Measurements from ENCODE around the gene EXOC4.

Gene EXOC4

DNA sequence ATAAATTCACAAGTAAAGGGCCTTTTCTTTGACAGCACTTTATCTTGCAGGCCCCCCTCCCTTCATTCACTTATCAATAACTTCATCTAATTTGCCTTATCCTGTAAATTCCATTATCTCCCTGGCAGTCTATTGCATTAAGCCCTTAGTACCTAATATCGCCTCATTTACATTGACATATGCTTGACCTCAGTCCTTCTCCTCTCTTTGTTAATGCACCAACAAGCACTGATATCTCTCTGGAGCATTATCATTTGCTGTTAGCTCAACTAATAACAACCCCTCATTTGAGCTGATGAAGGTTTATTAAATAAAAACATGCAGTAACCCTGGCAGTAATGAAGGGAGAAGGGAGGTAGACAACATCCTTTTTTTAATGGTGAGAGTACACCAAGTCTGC, 46.8 kb downstream of the EXOC4 start:
- H3K4me1 ChIP-seq (ENCODE audit: insufficient read depth, low read length, severe bottlenecking), result no peaks in the 10 kb centered on the region
- peaks cover 7% of the 10 kb centered on the region; the same call in 1 of the 2 replicates for H3K36me3 ChIP-seq (ENCODE audit: insufficient read depth, low read length)
- H3K9ac ChIP-seq (ENCODE audit: low read length), result no peak overlapping the region
- no peaks in the 10 kb centered on the region for H3F3A ChIP-seq (ENCODE audit: insufficient read depth, low read length)
- no peaks in the 10 kb centered on the region for H3K9me2 ChIP-seq (ENCODE audit: low read depth, low read length)
- H3K27me3 ChIP-seq (ENCODE audit: insufficient read depth, low read length), result no peaks in the 10 kb centered on the region
- no peaks in the 10 kb centered on the region for H4K20me1 ChIP-seq (ENCODE audit: insufficient read depth, low read length)
- H3K27ac ChIP-seq (ENCODE audit: low read depth, low read length, poor library complexity, severe bottlenecking), result no peak overlapping the region
- H3K79me2 ChIP-seq (ENCODE audit: insufficient read depth, low read length), result no peaks in the 10 kb centered on the region
- H3K9me3 ChIP-seq (ENCODE audit: low read length), result no peaks in the 10 kb centered on the region
- no peak overlapping the region for H3K4me2 ChIP-seq (ENCODE audit: low read length)
- H3K4me3 ChIP-seq (ENCODE audit: low read depth, low read length, poor library complexity, severe bottlenecking), result no peak overlapping the region
- no peak overlapping the region for H2AFZ ChIP-seq (ENCODE audit: low read length)
- TF ChIP-seq, protein P1, sequence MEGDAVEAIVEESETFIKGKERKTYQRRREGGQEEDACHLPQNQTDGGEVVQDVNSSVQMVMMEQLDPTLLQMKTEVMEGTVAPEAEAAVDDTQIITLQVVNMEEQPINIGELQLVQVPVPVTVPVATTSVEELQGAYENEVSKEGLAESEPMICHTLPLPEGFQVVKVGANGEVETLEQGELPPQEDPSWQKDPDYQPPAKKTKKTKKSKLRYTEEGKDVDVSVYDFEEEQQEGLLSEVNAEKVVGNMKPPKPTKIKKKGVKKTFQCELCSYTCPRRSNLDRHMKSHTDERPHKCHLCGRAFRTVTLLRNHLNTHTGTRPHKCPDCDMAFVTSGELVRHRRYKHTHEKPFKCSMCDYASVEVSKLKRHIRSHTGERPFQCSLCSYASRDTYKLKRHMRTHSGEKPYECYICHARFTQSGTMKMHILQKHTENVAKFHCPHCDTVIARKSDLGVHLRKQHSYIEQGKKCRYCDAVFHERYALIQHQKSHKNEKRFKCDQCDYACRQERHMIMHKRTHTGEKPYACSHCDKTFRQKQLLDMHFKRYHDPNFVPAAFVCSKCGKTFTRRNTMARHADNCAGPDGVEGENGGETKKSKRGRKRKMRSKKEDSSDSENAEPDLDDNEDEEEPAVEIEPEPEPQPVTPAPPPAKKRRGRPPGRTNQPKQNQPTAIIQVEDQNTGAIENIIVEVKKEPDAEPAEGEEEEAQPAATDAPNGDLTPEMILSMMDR (IDR thresholded peaks at IDR 0.05; ENCODE audit: low read length), result no peak

DNA sequence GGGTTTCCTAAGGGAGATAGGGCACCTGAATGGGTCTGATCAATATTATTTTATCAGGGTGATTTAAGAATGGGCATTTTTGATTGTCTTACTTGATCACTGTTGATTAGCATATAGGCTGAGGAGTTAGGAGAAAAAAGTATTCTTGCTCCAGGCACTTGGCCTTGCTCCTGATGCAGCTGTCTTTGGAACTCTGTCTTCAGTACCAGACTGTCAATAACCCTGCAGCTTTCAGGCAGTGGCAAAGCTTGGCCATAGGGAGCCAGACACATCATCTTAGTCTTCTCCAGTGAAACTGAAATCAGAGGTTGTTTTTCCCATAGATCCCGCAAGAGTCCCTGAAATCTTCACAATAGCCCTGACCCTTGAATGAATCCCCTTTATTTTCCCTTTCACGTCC, 47.2 kb downstream of the EXOC4 start:
- no peaks in the 10 kb centered on the region for H3K4me1 ChIP-seq (ENCODE audit: insufficient read depth, low read length, severe bottlenecking)
- H2AFZ ChIP-seq (ENCODE audit: low read length), result no peak overlapping the region
- H3K9me3 ChIP-seq (ENCODE audit: low read length), result no peaks in the 10 kb centered on the region
- H3K9me2 ChIP-seq (ENCODE audit: low read depth, low read length), result no peaks in the 10 kb centered on the region
- H3K27ac ChIP-seq (ENCODE audit: low read depth, low read length, poor library complexity, severe bottlenecking), result no peak overlapping the region
- no peak overlapping the region for H3K9ac ChIP-seq (ENCODE audit: low read length)
- no peak for TF ChIP-seq EZH2 (IDR thresholded peaks at IDR 0.05; ENCODE audit: borderline replicate concordance, low read length)
- TF ChIP-seq, protein P1 (IDR thresholded peaks at IDR 0.05; ENCODE audit: low read length), result no peak
- H3K36me3 ChIP-seq (ENCODE audit: insufficient read depth, low read length), result peaks cover 9% of the 10 kb centered on the region; the same call in 1 of the 2 replicates
- H3K4me3 ChIP-seq (ENCODE audit: low read depth, low read length, poor library complexity, severe bottlenecking), result no peak overlapping the region
- no peaks in the 10 kb centered on the region for H3K27me3 ChIP-seq (ENCODE audit: insufficient read depth, low read length)
- H3K79me2 ChIP-seq (ENCODE audit: insufficient read depth, low read length), result no peaks in the 10 kb centered on the region
- no peaks in the 10 kb centered on the region for H3F3A ChIP-seq (ENCODE audit: insufficient read depth, low read length)
- no peak overlapping the region for H3K4me2 ChIP-seq (ENCODE audit: low read length)
- H4K20me1 ChIP-seq (ENCODE audit: insufficient read depth, low read length), result no peaks in the 10 kb centered on the region

DNA sequence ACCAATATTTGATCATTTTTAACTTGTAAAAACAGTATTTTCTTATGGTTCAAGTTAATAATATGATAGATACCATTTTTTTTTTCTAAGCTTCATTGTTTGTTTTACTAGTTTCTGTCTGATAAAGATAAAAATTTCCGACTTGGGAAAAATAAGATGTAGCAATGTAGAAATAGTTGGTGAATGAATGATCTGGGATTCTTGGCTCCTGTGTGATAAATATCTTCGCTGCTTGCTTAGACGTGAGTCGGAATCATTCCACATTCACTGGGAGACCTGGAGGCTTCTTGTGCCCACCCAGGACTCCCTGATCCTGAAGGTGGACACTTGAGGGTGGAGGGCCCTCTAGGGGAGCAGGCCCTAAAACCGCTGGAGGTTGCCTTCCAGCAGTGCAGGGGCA, 47.9 kb downstream of the EXOC4 start:
- Histone ChIP-seq H3K79me2 (ENCODE audit: insufficient read depth, low read length) (no peaks in the 10 kb centered on the region), H3K9me3 (ENCODE audit: low read length) (no peaks in the 10 kb centered on the region), H3F3A (ENCODE audit: insufficient read depth, low read length) (no peaks in the 10 kb centered on the region), H3K9ac (ENCODE audit: low read length) (no peak overlapping the region), H2AFZ (ENCODE audit: low read length) (no peak overlapping the region), H3K4me2 (ENCODE audit: low read length) (no peak overlapping the region), H3K27me3 (ENCODE audit: insufficient read depth, low read length) (no peaks in the 10 kb centered on the region), H3K4me1 (ENCODE audit: insufficient read depth, low read length, severe bottlenecking) (no peaks in the 10 kb centered on the region), H3K4me3 (ENCODE audit: low read depth, low read length, poor library complexity, severe bottlenecking) (no peak overlapping the region), H3K27ac (ENCODE audit: low read depth, low read length, poor library complexity, severe bottlenecking) (no peak overlapping the region), H3K36me3 (ENCODE audit: insufficient read depth, low read length) (peaks cover 10% of the 10 kb centered on the region; the same call in 1 of the 2 replicates), H4K20me1 (ENCODE audit: insufficient read depth, low read length) (no peaks in the 10 kb centered on the region), H3K9me2 (ENCODE audit: low read depth, low read length) (no peaks in the 10 kb centered on the region)
- no peak for TF ChIP-seq EZH2 (IDR thresholded peaks at IDR 0.05; ENCODE audit: borderline replicate concordance, low read length)
- TF ChIP-seq, protein P1 (IDR thresholded peaks at IDR 0.05; ENCODE audit: low read length), result no peak

All from OCI-LY1 (cell line).